PC-3 (cell line): Measurements from ENCODE around the gene ITLN2. TPM values are rescaled to one million over a fixed set of nuclear protein-coding genes. Genes with fewer than 3 reads are reported as not detected.

Experiments used
- ATAC-seq: fragments of 200-7000 bp; cut with Tn5 transposase; 2 replicates; pipeline ENCODE4 v1.9.1; 2020; ENCODE audit warnings: mild to moderate bottlenecking, moderate library complexity
- BruUV-seq: library from RNA; stranded (reverse); fragments of 400-500 nt; replicated peaks from 2 replicates; lab custom pipeline; 2021; lab: Mats Ljungman, UMichigan
- CTCF ChIA-PET: fragments of 300-600 bp; sonication (Branson Sonifier 250); formaldehyde crosslinking; loops from one replicate; lab custom pipeline; 2022; ENCODE audit warnings: antibody characterized with exemption; lab: Charles Lee
- POLR2A ChIA-PET: fragments of 300-600 bp; sonication (Branson Sonifier 250); formaldehyde crosslinking; loops from one replicate; lab custom pipeline; 2022; ENCODE audit warnings: antibody characterized with exemption; ENCODE audit not compliant: unreplicated experiment; lab: Charles Lee
- DNase-seq: peaks from one replicate; pipeline ENCODE4 v3.0.0-alpha.2; 2015
- H2AFZ ChIP-seq: fragments of 300-600 bp; sonication (generic); 2 replicates; pipeline ENCODE4 v1.6.0; 2016; ENCODE audit warnings: antibody characterized with exemption, low read length
- H3F3A ChIP-seq: fragments of 300-600 bp; sonication (generic); one replicate; pipeline ENCODE4 v1.6.0; 2017; ENCODE audit warnings: antibody characterized with exemption, low read length, control low read depth, mild to moderate bottlenecking; ENCODE audit not compliant: unreplicated experiment
- H3K27ac ChIP-seq: fragments of 300-600 bp; sonication (generic); 2 replicates; pipeline ENCODE4 v1.5.1; 2016; ENCODE audit warnings: mild to moderate bottlenecking, low read length
- H3K27me3 ChIP-seq: fragments of 300-600 bp; sonication (generic); 2 replicates; pipeline ENCODE4 v1.6.1; 2016; ENCODE audit warnings: low read length, mixed read lengths
- H3K36me3 ChIP-seq: fragments of 300-600 bp; sonication (generic); 2 replicates; pipeline ENCODE4 v1.6.1; 2016; ENCODE audit warnings: low read depth, mixed run types, low read length, mixed read lengths
- H3K4me1 ChIP-seq: fragments of 300-600 bp; sonication (generic); 2 replicates; pipeline ENCODE4 v1.5.1; 2016; ENCODE audit warnings: low read length; ENCODE audit not compliant: insufficient read depth
- H3K4me2 ChIP-seq: fragments of 300-600 bp; sonication (generic); 2 replicates; pipeline ENCODE4 v1.6.0; 2016; ENCODE audit warnings: low read length
- H3K4me3 ChIP-seq: fragments of 300-600 bp; sonication (generic); 2 replicates; pipeline ENCODE4 v1.5.1; 2016; ENCODE audit warnings: mild to moderate bottlenecking, low read length, mixed read lengths
- H3K79me2 ChIP-seq: fragments of 300-600 bp; sonication (generic); 2 replicates; pipeline ENCODE4 v1.6.1; 2017; ENCODE audit warnings: low read length, mixed read lengths
- H3K9ac ChIP-seq: fragments of 300-600 bp; sonication (generic); 2 replicates; pipeline ENCODE4 v1.6.0; 2016; ENCODE audit warnings: mild to moderate bottlenecking, low read length
- H3K9me2 ChIP-seq: fragments of 300-600 bp; sonication (generic); replicated peaks from 2 replicates; pipeline ENCODE4 v1.6.1; 2016; ENCODE audit warnings: mixed run types, low read length, mixed read lengths
- H3K9me3 ChIP-seq: fragments of 300-600 bp; sonication (generic); 2 replicates; pipeline ENCODE4 v1.6.1; 2016; ENCODE audit warnings: low read length, mixed read lengths
- H4K20me1 ChIP-seq: fragments of 300-600 bp; sonication (generic); 2 replicates; pipeline ENCODE4 v1.6.1; 2016; ENCODE audit warnings: low read length, mixed read lengths
- EZH2 ChIP-seq: fragments of 300-600 bp; sonication (generic); IDR thresholded peaks from one replicate; pipeline ENCODE4 v1.6.1; 2017; ENCODE audit warnings: antibody characterized with exemption, mild to moderate bottlenecking, low read length; ENCODE audit not compliant: unreplicated experiment
- EZH2phosphoT487 ChIP-seq: fragments of 300-600 bp; sonication (generic); IDR thresholded peaks from 2 replicates; pipeline ENCODE4 v1.6.1; 2018; ENCODE audit warnings: mild to moderate bottlenecking, antibody characterized with exemption, low read length, borderline replicate concordance
- intact Hi-C: fragments of 100-400 bp; cut with micrococcal nuclease; formaldehyde crosslinking; loops from 2 replicates; pipeline ENCODE4 v1.9.0; 2023
- total RNA-seq: library from RNA; depleted of rRNA; stranded (reverse); fragments of >200 nt; gene quantifications from 2 replicates; pipeline ENCODE4 v1.2.3, GENCODE V29; 2014
- TF ChIP-seq, protein P1 (sequence below): fragments of 300-600 bp; sonication (generic); conservative IDR thresholded peaks from 2 replicates; pipeline ENCODE4 v1.5.1; 2017; ENCODE audit warnings: antibody characterized with exemption, low read depth, mild to moderate bottlenecking, low read length

ITLN2 gene
- total RNA-seq, 1 experiment from 2014 or later = not detected

- DNase-seq (no peak), ATAC-seq (no peak)
- Histone ChIP-seq H3K9ac (no peak overlapping the region), H3K9me3 (no peaks in the 10 kb centered on the region), H3K27ac (no peak overlapping the region), H3K79me2 (no peaks in the 10 kb centered on the region), H3K4me3 (no peak overlapping the region), H3K9me2 (no peaks in the 10 kb centered on the region), H3K36me3 (no peaks in the 10 kb centered on the region), H3K4me2 (no peak overlapping the region), H4K20me1 (no peaks in the 10 kb centered on the region), H3K4me1 (peaks cover 4% of the 10 kb centered on the region; the same call in 1 of the 2 replicates), H2AFZ (no peak overlapping the region), H3K27me3 (no peaks in the 10 kb centered on the region), H3F3A (no peaks in the 10 kb centered on the region)
- CTCF ChIA-PET = interaction anchor here (0.7 kb wide), 1 partner anchor 271 kb away, joined by 5 read pairs; no protein-coding TSS in a partner anchor
- BruUV-seq = no TSS peak
- TF ChIP-seq EZH2 (no peak), EZH2phosphoT487 (no peak)
- TF ChIP-seq, protein P1, sequence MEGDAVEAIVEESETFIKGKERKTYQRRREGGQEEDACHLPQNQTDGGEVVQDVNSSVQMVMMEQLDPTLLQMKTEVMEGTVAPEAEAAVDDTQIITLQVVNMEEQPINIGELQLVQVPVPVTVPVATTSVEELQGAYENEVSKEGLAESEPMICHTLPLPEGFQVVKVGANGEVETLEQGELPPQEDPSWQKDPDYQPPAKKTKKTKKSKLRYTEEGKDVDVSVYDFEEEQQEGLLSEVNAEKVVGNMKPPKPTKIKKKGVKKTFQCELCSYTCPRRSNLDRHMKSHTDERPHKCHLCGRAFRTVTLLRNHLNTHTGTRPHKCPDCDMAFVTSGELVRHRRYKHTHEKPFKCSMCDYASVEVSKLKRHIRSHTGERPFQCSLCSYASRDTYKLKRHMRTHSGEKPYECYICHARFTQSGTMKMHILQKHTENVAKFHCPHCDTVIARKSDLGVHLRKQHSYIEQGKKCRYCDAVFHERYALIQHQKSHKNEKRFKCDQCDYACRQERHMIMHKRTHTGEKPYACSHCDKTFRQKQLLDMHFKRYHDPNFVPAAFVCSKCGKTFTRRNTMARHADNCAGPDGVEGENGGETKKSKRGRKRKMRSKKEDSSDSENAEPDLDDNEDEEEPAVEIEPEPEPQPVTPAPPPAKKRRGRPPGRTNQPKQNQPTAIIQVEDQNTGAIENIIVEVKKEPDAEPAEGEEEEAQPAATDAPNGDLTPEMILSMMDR = no peak
- POLR2A ChIA-PET = no interaction called here
- intact Hi-C loops = no loop called here
These were observed 31.1 kb upstream of the ITLN2 start for GRCh38 chr1:160985723-160986122.

DNA sequence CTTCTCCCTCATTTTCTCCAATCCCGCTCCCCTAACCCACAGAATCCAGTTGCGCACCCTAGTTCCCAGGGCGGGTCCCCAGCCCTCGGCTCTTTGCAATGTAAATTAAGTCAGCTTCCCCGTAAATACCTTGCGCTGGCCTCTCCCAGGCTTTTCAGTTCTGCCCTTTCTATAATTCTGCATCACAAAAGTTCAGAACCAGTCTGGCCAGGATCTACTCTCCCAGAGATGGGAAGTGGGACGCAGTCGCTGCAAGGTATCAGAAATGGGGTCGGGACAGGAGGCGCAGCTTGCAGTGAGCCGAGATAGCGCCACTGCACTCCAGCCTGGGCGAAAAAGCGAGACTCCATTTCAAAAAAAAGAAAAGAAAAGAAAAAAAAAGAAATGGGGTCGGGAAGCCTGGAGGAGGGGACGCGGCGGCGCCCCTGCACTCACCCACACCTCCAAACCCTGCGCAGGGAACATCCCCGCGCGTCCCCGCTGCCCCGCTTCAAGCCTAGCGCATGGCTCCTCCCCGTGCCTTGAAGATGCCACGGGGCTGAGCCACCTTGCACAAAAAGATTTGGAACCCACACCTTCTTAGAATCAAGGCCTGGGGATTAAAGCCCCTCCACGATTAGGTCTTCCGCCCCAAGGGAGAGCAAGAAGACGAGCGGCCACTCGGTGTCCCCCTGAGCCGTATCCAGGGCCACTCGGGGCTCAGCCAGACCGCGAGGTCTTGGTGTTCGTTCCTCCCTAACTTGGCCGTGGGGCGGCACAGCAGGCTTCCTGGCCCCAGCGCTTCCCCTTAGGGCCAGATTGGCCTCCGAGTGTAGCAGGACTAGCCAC is 27.2 kb upstream of the ITLN2 start:
- intact Hi-C loops = no loop called here
- no TSS peak for BruUV-seq
- DNase-seq (no peak), ATAC-seq (no peak)
- no peak for TF ChIP-seq EZH2phosphoT487
- no peak for TF ChIP-seq EZH2
- TF ChIP-seq, protein P1 = no peak
- Histone ChIP-seq H3K9ac (no peak overlapping the region), H3K36me3 (no peaks in the 10 kb centered on the region), H3F3A (no peaks in the 10 kb centered on the region), H3K9me2 (no peaks in the 10 kb centered on the region), H3K79me2 (no peaks in the 10 kb centered on the region), H3K27me3 (no peaks in the 10 kb centered on the region), H3K4me1 (no peaks in the 10 kb centered on the region), H3K9me3 (no peaks in the 10 kb centered on the region), H3K4me2 (no peak overlapping the region), H3K4me3 (no peak overlapping the region), H4K20me1 (no peaks in the 10 kb centered on the region), H2AFZ (no peak overlapping the region), H3K27ac (no peak overlapping the region)
- POLR2A ChIA-PET = no interaction called here
- CTCF ChIA-PET = no interaction called here

DNA sequence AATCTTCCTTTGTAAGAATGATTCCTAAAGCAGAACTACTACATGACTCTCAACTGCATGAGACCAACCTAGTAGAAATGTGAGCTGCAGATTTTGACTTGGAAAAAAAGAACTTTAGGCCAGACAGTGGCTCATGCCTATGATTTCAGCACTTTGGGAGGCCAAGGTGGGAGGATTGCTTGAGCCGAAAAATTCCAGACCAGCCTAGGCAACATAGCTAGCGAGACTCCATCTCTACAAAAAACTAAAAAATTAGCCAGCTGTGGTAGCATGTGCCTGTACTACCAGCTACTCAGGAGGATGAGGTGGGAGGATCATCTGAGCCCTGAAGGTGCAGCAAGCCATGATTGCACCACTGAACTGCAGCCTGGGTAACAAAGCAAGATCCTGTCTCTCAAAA is 24.7 kb upstream of the ITLN2 start:
- H4K20me1 ChIP-seq = no peaks in the 10 kb centered on the region
- TF ChIP-seq, protein P1 = no peak
- ATAC-seq = no peak

More for the DNA sequence above, 24.7 kb upstream of the ITLN2 start:
- no peak for DNase-seq
- BruUV-seq = no TSS peak
- Histone ChIP-seq H3K27ac (no peak overlapping the region), H3K9me3 (no peaks in the 10 kb centered on the region), H3K4me2 (no peak overlapping the region), H3K36me3 (no peaks in the 10 kb centered on the region), H3K4me3 (no peak overlapping the region), H2AFZ (no peak overlapping the region), H3K9ac (no peak overlapping the region), H3K27me3 (no peaks in the 10 kb centered on the region), H3F3A (no peaks in the 10 kb centered on the region), H3K79me2 (no peaks in the 10 kb centered on the region), H3K9me2 (no peaks in the 10 kb centered on the region), H3K4me1 (no peaks in the 10 kb centered on the region)
- intact Hi-C loops = no loop called here
- ChIA-PET CTCF (no interaction called here), POLR2A (interaction anchor here (0.6 kb wide), 1 partner anchor 73 kb away, joined by 3 read pairs; no protein-coding TSS in a partner anchor)
